Activated B cell treated with CpG ODN at 0.5 μM for 24 hours (primary cell): ENCODE data around the gene CCDC73. TPM values are rescaled to one million over a fixed set of nuclear protein-coding genes. Genes with fewer than 3 reads are reported as not detected.
"Not testable (repeated sequence)": the region's sequence is repeated elsewhere in the genome, so short reads cannot be mapped to it uniquely, and the experiment has no call there.

Source experiments
- ATAC-seq: fragments of 200-7000 bp; cut with Tn5 transposase; one replicate; pipeline ENCODE4 v1.10.0; 2021; ENCODE audit warnings: low read depth, mild to moderate bottlenecking, moderate library complexity
- CTCF ChIA-PET: fragments of 350-600 bp; sonication (Branson Sonifier 250); formaldehyde crosslinking; loops from one replicate; lab custom pipeline; 2021; ENCODE audit warnings: antibody characterized with exemption; lab: Charles Lee
- POLR2A ChIA-PET: fragments of 350-600 bp; sonication (Branson Sonifier 250); formaldehyde crosslinking; loops from one replicate; lab custom pipeline; 2021; ENCODE audit warnings: antibody characterized with exemption; lab: Charles Lee
- DNase-seq: peaks from one replicate; pipeline ENCODE4 v3.0.0; 2022
- H3K27ac Mint-ChIP-seq: one replicate; pipeline ENCODE4 v1.8.0; 2020; ENCODE audit warnings: mixed read lengths
- H3K27me3 Mint-ChIP-seq: one replicate; pipeline ENCODE4 v1.8.0; 2021; ENCODE audit warnings: mixed read lengths
- H3K36me3 Mint-ChIP-seq: one replicate; pipeline ENCODE4 v1.8.0; 2021; ENCODE audit warnings: low read depth, mixed read lengths
- H3K4me1 Mint-ChIP-seq: one replicate; pipeline ENCODE4 v1.8.0; 2021; ENCODE audit warnings: mixed read lengths
- H3K4me3 Mint-ChIP-seq: one replicate; pipeline ENCODE4 v1.8.0; 2020; ENCODE audit warnings: mild to moderate bottlenecking, mixed read lengths
- H3K9me3 Mint-ChIP-seq: one replicate; pipeline ENCODE4 v1.8.0; 2020; ENCODE audit warnings: mixed read lengths
- intact Hi-C: fragments of 100-400 bp; cut with micrococcal nuclease; formaldehyde crosslinking; loops from one replicate; pipeline ENCODE4 v1.15.1; 2024
- total RNA-seq: library from RNA; stranded (reverse); gene quantifications from 2 replicates; pipeline ENCODE4 v1.2.3, GENCODE V29; 2022
- TF ChIP-seq, protein P1 (sequence below): fragments of 200-600 bp; IDR thresholded peaks from one replicate; pipeline ENCODE4 v1.8.0; 2022; ENCODE audit warnings: antibody characterized with exemption, mild to moderate bottlenecking

Gene CCDC73
- total RNA-seq, 1 donor from 2014 or later, result 0.07 TPM

GRCh38 chr11:32792111-32792947 is 2.1 kb downstream of the CCDC73 start:
- intact Hi-C loops, result loop anchor here (10.0 kb wide), 1 partner anchor 208 kb away; the partner anchor contains the start of gene EIF3M
- ChIA-PET CTCF (interaction anchor here (1.0 to 3.3 kb wide), 5 partner anchors 32 to 1685 kb away, joined by 3 to 23 read pairs (median 4); no protein-coding TSS in a partner anchor), POLR2A (no interaction called here)
- Mint-ChIP-seq H3K36me3 (no peaks in the 10 kb centered on the region), H3K27me3 (no peaks in the 10 kb centered on the region), H3K9me3 (no peaks in the 10 kb centered on the region), H3K4me3 (peak overlapping the region; percentile 15), H3K27ac (no peak overlapping the region), H3K4me1 (peaks cover 6% of the 10 kb centered on the region)
- DNase-seq (no peak), ATAC-seq (no peak)
- TF ChIP-seq, protein P1, sequence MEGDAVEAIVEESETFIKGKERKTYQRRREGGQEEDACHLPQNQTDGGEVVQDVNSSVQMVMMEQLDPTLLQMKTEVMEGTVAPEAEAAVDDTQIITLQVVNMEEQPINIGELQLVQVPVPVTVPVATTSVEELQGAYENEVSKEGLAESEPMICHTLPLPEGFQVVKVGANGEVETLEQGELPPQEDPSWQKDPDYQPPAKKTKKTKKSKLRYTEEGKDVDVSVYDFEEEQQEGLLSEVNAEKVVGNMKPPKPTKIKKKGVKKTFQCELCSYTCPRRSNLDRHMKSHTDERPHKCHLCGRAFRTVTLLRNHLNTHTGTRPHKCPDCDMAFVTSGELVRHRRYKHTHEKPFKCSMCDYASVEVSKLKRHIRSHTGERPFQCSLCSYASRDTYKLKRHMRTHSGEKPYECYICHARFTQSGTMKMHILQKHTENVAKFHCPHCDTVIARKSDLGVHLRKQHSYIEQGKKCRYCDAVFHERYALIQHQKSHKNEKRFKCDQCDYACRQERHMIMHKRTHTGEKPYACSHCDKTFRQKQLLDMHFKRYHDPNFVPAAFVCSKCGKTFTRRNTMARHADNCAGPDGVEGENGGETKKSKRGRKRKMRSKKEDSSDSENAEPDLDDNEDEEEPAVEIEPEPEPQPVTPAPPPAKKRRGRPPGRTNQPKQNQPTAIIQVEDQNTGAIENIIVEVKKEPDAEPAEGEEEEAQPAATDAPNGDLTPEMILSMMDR, result no peak

- ATAC-seq, result no peak
- ChIA-PET POLR2A (no interaction called here), CTCF (interaction anchor here (0.7 to 3.3 kb wide), 2 partner anchors 468 to 471 kb away, joined by 3 to 23 read pairs; no protein-coding TSS in a partner anchor)
- Mint-ChIP-seq H3K4me1 (peaks cover 6% of the 10 kb centered on the region), H3K36me3 (no peaks in the 10 kb centered on the region), H3K9me3 (no peaks in the 10 kb centered on the region), H3K27ac (no peak overlapping the region), H3K4me3 (no peak overlapping the region), H3K27me3 (no peaks in the 10 kb centered on the region)
- DNase-seq, result no peak
- TF ChIP-seq, protein P1, result no peak
- intact Hi-C loops, result loop anchor here (10.0 kb wide), 1 partner anchor 206 kb away; the partner anchor contains the start of gene EIF3M
These were observed 3.5 kb downstream of the CCDC73 start for GRCh38 chr11:32790916-32791315.

DNA sequence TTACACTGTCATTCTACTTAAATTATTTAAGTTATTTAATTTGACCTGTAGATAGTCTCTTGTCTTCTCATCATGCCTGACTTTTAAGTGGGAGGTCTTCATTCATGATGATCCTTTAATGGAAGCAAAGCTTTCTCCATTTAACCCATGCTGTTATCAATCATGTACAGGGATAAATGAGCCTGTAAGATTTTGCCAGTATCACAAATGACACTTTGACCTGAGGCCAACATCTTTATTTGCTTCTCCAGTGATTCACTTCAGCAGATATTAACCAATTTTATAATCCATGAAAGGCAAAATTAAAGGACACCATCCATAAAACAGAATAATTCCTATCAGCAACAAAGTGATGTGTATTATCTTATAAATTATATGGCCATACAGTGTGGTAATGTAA is 7.7 kb downstream of the CCDC73 start:
- ChIA-PET CTCF (no interaction called here), POLR2A (no interaction called here)
- TF ChIP-seq, protein P1, result no peak
- no peak for ATAC-seq
- Mint-ChIP-seq H3K9me3 (no peaks in the 10 kb centered on the region), H3K27me3 (no peaks in the 10 kb centered on the region), H3K4me3 (no peak overlapping the region), H3K27ac (no peak overlapping the region), H3K36me3 (no peaks in the 10 kb centered on the region), H3K4me1 (no peaks in the 10 kb centered on the region)
- intact Hi-C loops, result no loop called here
- no peak for DNase-seq

DNA sequence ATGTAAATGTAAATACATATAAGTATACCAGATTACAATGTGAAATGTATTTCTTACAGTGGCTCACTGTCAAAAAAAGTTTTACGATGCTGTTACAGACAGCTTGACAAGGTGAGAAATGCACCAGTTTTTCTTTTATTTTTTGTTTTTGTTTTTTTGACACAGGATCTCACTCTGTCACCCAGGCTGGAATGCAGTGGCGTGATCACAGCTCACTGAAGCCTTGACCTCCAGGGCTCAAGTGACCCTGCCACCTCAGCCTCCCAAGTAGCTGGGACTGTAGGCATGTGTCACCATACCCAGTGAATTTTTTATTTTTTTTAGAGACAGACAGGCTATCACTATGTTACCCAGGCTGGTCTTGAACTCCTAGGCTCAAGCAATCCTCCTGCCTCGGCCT is 9.2 kb downstream of the CCDC73 start:
- H3K27me3 Mint-ChIP-seq, result no peaks in the 10 kb centered on the region
- H3K4me3 Mint-ChIP-seq, result no peak overlapping the region
- TF ChIP-seq, protein P1, result no peak
- intact Hi-C loops, result no loop called here
- no peaks in the 10 kb centered on the region for H3K9me3 Mint-ChIP-seq
- H3K27ac Mint-ChIP-seq, result no peak overlapping the region
- ATAC-seq, result no peak
- no peak for DNase-seq
- no peaks in the 10 kb centered on the region for H3K4me1 Mint-ChIP-seq
- POLR2A ChIA-PET, result no interaction called here
- CTCF ChIA-PET, result no interaction called here
- no peaks in the 10 kb centered on the region for H3K36me3 Mint-ChIP-seq

DNA sequence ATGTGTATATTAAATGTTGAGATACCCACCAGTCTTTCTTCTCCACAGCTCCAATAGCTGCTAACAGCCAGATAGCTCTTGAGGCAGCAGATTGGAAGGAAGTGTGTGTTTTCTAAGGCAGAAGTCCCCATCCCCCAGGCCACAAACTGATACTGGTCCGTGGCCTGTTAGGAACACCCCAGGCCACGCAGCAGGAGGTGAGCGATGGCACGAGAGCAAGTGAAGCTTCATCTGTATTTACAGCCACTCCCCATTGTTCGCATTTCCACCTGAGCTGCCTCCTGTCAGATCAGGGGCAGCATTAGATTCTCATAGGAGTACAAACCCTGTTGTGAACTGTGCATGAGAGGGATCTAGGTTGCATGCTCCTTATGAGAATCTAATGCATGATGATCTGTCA is 12.7 kb downstream of the CCDC73 start:
- DNase-seq, result no peak
- TF ChIP-seq, protein P1, result no peak
- CTCF ChIA-PET, result no interaction called here
- no peaks in the 10 kb centered on the region for H3K36me3 Mint-ChIP-seq
- POLR2A ChIA-PET, result no interaction called here
- H3K27me3 Mint-ChIP-seq, result no peaks in the 10 kb centered on the region
- no peaks in the 10 kb centered on the region for H3K9me3 Mint-ChIP-seq
- intact Hi-C loops, result no loop called here
- H3K4me1 Mint-ChIP-seq, result peaks cover 12% of the 10 kb centered on the region
- H3K27ac Mint-ChIP-seq, result no peak overlapping the region
- no peak overlapping the region for H3K4me3 Mint-ChIP-seq
- ATAC-seq, result no peak

DNA sequence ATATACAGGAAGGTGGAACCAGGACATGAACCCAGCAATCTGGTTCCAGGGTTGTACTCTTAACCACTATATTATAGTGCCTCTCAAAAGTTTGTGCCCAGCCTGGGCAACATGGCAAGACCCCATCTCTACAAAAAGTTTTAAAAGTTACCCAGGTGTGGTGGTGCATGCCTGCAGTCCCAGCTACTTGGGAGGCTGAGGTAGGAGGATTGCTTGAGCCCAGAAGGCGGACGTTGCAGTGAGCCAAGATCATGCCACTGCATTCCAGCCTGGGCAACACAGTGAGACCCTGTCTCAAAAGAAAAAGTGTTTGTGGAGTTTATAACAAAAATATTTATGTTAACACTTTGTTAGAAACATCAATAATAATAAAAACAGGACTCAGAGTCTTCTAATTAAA is 13.6 kb downstream of the CCDC73 start:
- H3K36me3 Mint-ChIP-seq, intact Hi-C loops, H3K4me3 Mint-ChIP-seq, DNase-seq, H3K9me3 Mint-ChIP-seq, H3K27ac Mint-ChIP-seq, CTCF ChIA-PET, ATAC-seq, POLR2A ChIA-PET, H3K27me3 Mint-ChIP-seq: not testable (repeated sequence)
- peaks cover 20% of the 10 kb centered on the region for H3K4me1 Mint-ChIP-seq
